OCI-M2 (cell line): Measurements from ENCODE around the gene CNOT1.
"Not testable (repeated sequence)": the region's sequence is repeated elsewhere in the genome, so short reads cannot be mapped to it uniquely, and the experiment has no call there.

ENCODE experiments used
- DNase-seq: peaks from one replicate; lab custom pipeline; 2025; ENCODE audit not compliant: unreplicated experiment; lab: John Stamatoyannopoulos, UW

Gene CNOT1

GRCh38 chr16:58629733-58630640 is at the start of gene CNOT1:
CNOT1 (minus strand) TSS chr16:58629826; CDS start chr16:58599337, 30,489 bp downstream.
- peak; percentile 89 for DNase-seq

- DNase-seq: no peak
These were observed 49.1 kb upstream of the CNOT1 start for GRCh38 chr16:58678716-58679115.

- DNase-seq: no peak
These were observed 48.6 kb upstream of the CNOT1 start for GRCh38 chr16:58678269-58678668.

- no peak for DNase-seq
These were observed 41.4 kb upstream of the CNOT1 start for GRCh38 chr16:58670946-58671583.

GRCh38 chr16:58670177-58670576 is 40.6 kb upstream of the CNOT1 start:
- no peak for DNase-seq

GRCh38 chr16:58665200-58665599 is 35.6 kb upstream of the CNOT1 start:
- no peak for DNase-seq

- peak; percentile 8 for DNase-seq
These were observed 31.7 kb upstream of the CNOT1 start for GRCh38 chr16:58661199-58661830.

GRCh38 chr16:58659911-58660310 is 30.3 kb upstream of the CNOT1 start:
- DNase-seq: not testable (repeated sequence)

- DNase-seq: no peak
These were observed 29.2 kb upstream of the CNOT1 start for GRCh38 chr16:58658796-58659211.

- no peak for DNase-seq
These were observed 27.3 kb upstream of the CNOT1 start for GRCh38 chr16:58656899-58657298.

- DNase-seq: no peak
These were observed 25.6 kb upstream of the CNOT1 start for GRCh38 chr16:58655215-58655596.

GRCh38 chr16:58654560-58655214 is 25.1 kb upstream of the CNOT1 start:
- DNase-seq: no peak

- DNase-seq: no peak
These were observed 23.1 kb upstream of the CNOT1 start for GRCh38 chr16:58652741-58653140.

GRCh38 chr16:58651965-58652348 is 22.3 kb upstream of the CNOT1 start:
- no peak for DNase-seq

GRCh38 chr16:58649707-58650106 is 20.1 kb upstream of the CNOT1 start:
- no peak for DNase-seq

- no peak for DNase-seq
These were observed 17.5 kb upstream of the CNOT1 start for GRCh38 chr16:58647107-58647506.

- DNase-seq: no peak
These were observed 15.3 kb upstream of the CNOT1 start for GRCh38 chr16:58644765-58645487.

- no peak for DNase-seq
These were observed 14.5 kb upstream of the CNOT1 start for GRCh38 chr16:58644108-58644507.

GRCh38 chr16:58640949-58641348 is 11.3 kb upstream of the CNOT1 start:
- DNase-seq: no peak

- DNase-seq: no peak
These were observed 10.2 kb upstream of the CNOT1 start for GRCh38 chr16:58639836-58640235.

- no peak for DNase-seq
These were observed 9.6 kb upstream of the CNOT1 start for GRCh38 chr16:58639230-58639629.
